ENCODE data around the gene ANKLE1. TPM values are rescaled to one million over a fixed set of nuclear protein-coding genes. Genes with fewer than 3 reads are reported as not detected.

The ANKLE1 gene
- total and polyA plus RNA-seq, 2 donors (not counting 1 experiment from before 2014, with no cell fraction given): 0.08 to 0.17 TPM

- H4K20me1 ChIP-seq (ENCODE audit: control insufficient read depth, extremely low read depth, insufficient read depth, low read length): no peaks in the 10 kb centered on the region
- no peak for DNase-seq (ENCODE audit: low read depth in 2 of 2)
- H3K27ac ChIP-seq (ENCODE audit: insufficient read depth, low read length): peak overlapping the region; percentile 76
- no peaks in the 10 kb centered on the region for H3K27me3 ChIP-seq (ENCODE audit: control insufficient read depth, insufficient read depth, low read length)
- peaks cover 8% of the 10 kb centered on the region for H3K36me3 ChIP-seq (ENCODE audit: control insufficient read depth, insufficient read depth, low read length)
- TF ChIP-seq CTCF (conservative IDR thresholded peaks at IDR 0.05 in 1 of 2, IDR thresholded peaks at IDR 0.05 in 1 of 2; ENCODE audit: low read depth in 1 of 2, low read length in 2 of 2) (no peak), EZH2 (IDR thresholded peaks at IDR 0.05; ENCODE audit: low read length, missing control alignments) (no peak)
- H3K4me3 ChIP-seq (replicated peaks in 1 of 4; ENCODE audit: control extremely low read depth in 1 of 4, insufficient read depth in 1 of 4, low read depth in 3 of 4, low read length in 4 of 4): peak overlapping the region; percentile 85 to 98 (median 92)
- peak overlapping the region; percentile 78 for H3K9ac ChIP-seq (ENCODE audit: insufficient read depth, low read length)
- no peak overlapping the region for H2AFZ ChIP-seq (ENCODE audit: low read length)
- peak overlapping the region; percentile 92 for H3K4me2 ChIP-seq (ENCODE audit: extremely low read depth, insufficient read depth, low read length)
- no peaks in the 10 kb centered on the region for H3K9me3 ChIP-seq (ENCODE audit: control insufficient read depth, insufficient read depth, low read depth, low read length)
- peaks cover 7% of the 10 kb centered on the region for H3K4me1 ChIP-seq (ENCODE audit: control insufficient read depth, extremely low read depth, insufficient read depth, low read length)
- H3K79me2 ChIP-seq (ENCODE audit: control insufficient read depth, insufficient read depth, low read length): peaks cover 38% of the 10 kb centered on the region
These were observed 28.3 kb downstream of the ANKLE1 start for GRCh38 chr19:17309965-17310461.

- TF ChIP-seq CTCF (conservative IDR thresholded peaks at IDR 0.05 in 1 of 2, IDR thresholded peaks at IDR 0.05 in 1 of 2; ENCODE audit: low read depth in 1 of 2, low read length in 2 of 2) (no peak), EZH2 (IDR thresholded peaks at IDR 0.05; ENCODE audit: low read length, missing control alignments) (no peak)
- peaks cover 7% of the 10 kb centered on the region for H3K4me1 ChIP-seq (ENCODE audit: control insufficient read depth, extremely low read depth, insufficient read depth, low read length)
- no peaks in the 10 kb centered on the region for H3K27me3 ChIP-seq (ENCODE audit: control insufficient read depth, insufficient read depth, low read length)
- H4K20me1 ChIP-seq (ENCODE audit: control insufficient read depth, extremely low read depth, insufficient read depth, low read length): no peaks in the 10 kb centered on the region
- no peaks in the 10 kb centered on the region for H3K9me3 ChIP-seq (ENCODE audit: control insufficient read depth, insufficient read depth, low read depth, low read length)
- no peak overlapping the region for H2AFZ ChIP-seq (ENCODE audit: low read length)
- H3K9ac ChIP-seq (ENCODE audit: insufficient read depth, low read length): no peak overlapping the region
- no peak overlapping the region for H3K4me2 ChIP-seq (ENCODE audit: extremely low read depth, insufficient read depth, low read length)
- H3K4me3 ChIP-seq (replicated peaks in 1 of 4; ENCODE audit: control extremely low read depth in 1 of 4, insufficient read depth in 1 of 4, low read depth in 3 of 4, low read length in 4 of 4): no peak overlapping the region
- H3K79me2 ChIP-seq (ENCODE audit: control insufficient read depth, insufficient read depth, low read length): peaks cover 38% of the 10 kb centered on the region
- peak in 1 of 2 donors; percentile 72 for DNase-seq (ENCODE audit: low read depth in 2 of 2)
- no peak overlapping the region for H3K27ac ChIP-seq (ENCODE audit: insufficient read depth, low read length)
- H3K36me3 ChIP-seq (ENCODE audit: control insufficient read depth, insufficient read depth, low read length): peaks cover 14% of the 10 kb centered on the region
These were observed 29.9 kb downstream of the ANKLE1 start for GRCh38 chr19:17311455-17312188.

- no peak overlapping the region for H3K9ac ChIP-seq (ENCODE audit: insufficient read depth, low read length)
- TF ChIP-seq EZH2 (IDR thresholded peaks at IDR 0.05; ENCODE audit: low read length, missing control alignments) (no peak), CTCF (conservative IDR thresholded peaks at IDR 0.05 in 1 of 2, IDR thresholded peaks at IDR 0.05 in 1 of 2; ENCODE audit: low read depth in 1 of 2, low read length in 2 of 2) (no peak)
- H3K4me1 ChIP-seq (ENCODE audit: control insufficient read depth, extremely low read depth, insufficient read depth, low read length): peaks cover 7% of the 10 kb centered on the region
- no peak overlapping the region for H3K27ac ChIP-seq (ENCODE audit: insufficient read depth, low read length)
- H3K4me3 ChIP-seq (replicated peaks in 1 of 4; ENCODE audit: control extremely low read depth in 1 of 4, insufficient read depth in 1 of 4, low read depth in 3 of 4, low read length in 4 of 4): no peak overlapping the region
- peaks cover 38% of the 10 kb centered on the region for H3K79me2 ChIP-seq (ENCODE audit: control insufficient read depth, insufficient read depth, low read length)
- H4K20me1 ChIP-seq (ENCODE audit: control insufficient read depth, extremely low read depth, insufficient read depth, low read length): no peaks in the 10 kb centered on the region
- H2AFZ ChIP-seq (ENCODE audit: low read length): no peak overlapping the region
- no peak overlapping the region for H3K4me2 ChIP-seq (ENCODE audit: extremely low read depth, insufficient read depth, low read length)
- no peaks in the 10 kb centered on the region for H3K27me3 ChIP-seq (ENCODE audit: control insufficient read depth, insufficient read depth, low read length)
- no peak for DNase-seq (ENCODE audit: low read depth in 2 of 2)
- H3K36me3 ChIP-seq (ENCODE audit: control insufficient read depth, insufficient read depth, low read length): peaks cover 14% of the 10 kb centered on the region
- no peaks in the 10 kb centered on the region for H3K9me3 ChIP-seq (ENCODE audit: control insufficient read depth, insufficient read depth, low read depth, low read length)
These were observed 30.8 kb downstream of the ANKLE1 start for GRCh38 chr19:17312189-17313113.

All from fibroblast of lung (primary cell).